Activated naive CD8-positive, alpha-beta T cell treated with anti-CD3 and anti-CD28 coated beads for 36 hours (primary cell): ENCODE measurements around the gene RBP5. TPM values are rescaled to one million over a fixed set of nuclear protein-coding genes. Genes with fewer than 3 reads are reported as not detected.
"Not testable (repeated sequence)": the region's sequence is repeated elsewhere in the genome, so short reads cannot be mapped to it uniquely, and the experiment has no call there.

Experiments
- DNase-seq: peaks from one replicate; pipeline ENCODE4 v3.0.0; 2021
- H3K27ac Mint-ChIP-seq: one replicate; pipeline ENCODE4 v1.8.0; 2022; ENCODE audit warnings: mild to moderate bottlenecking, moderate library complexity, mixed read lengths
- H3K27me3 Mint-ChIP-seq: one replicate; pipeline ENCODE4 v1.8.0; 2022; ENCODE audit warnings: mild to moderate bottlenecking, mixed read lengths
- H3K36me3 Mint-ChIP-seq: one replicate; pipeline ENCODE4 v1.8.0; 2021; ENCODE audit warnings: mild to moderate bottlenecking, mixed read lengths
- H3K4me1 Mint-ChIP-seq: one replicate; pipeline ENCODE4 v1.8.0; 2021; ENCODE audit warnings: mixed read lengths
- H3K4me3 Mint-ChIP-seq: one replicate; pipeline ENCODE4 v1.8.0; 2022; ENCODE audit warnings: mild to moderate bottlenecking, moderate library complexity, mixed read lengths
- H3K9me3 Mint-ChIP-seq: one replicate; pipeline ENCODE4 v1.8.0; 2022; ENCODE audit warnings: mixed read lengths
- total RNA-seq, 2 experiments: library from RNA; stranded (reverse); gene quantifications; one replicate each; pipeline ENCODE4 v1.2.3, GENCODE V29; 2021

RBP5 gene
- total RNA-seq, 2 experiments from 2014 or later = not detected

DNA sequence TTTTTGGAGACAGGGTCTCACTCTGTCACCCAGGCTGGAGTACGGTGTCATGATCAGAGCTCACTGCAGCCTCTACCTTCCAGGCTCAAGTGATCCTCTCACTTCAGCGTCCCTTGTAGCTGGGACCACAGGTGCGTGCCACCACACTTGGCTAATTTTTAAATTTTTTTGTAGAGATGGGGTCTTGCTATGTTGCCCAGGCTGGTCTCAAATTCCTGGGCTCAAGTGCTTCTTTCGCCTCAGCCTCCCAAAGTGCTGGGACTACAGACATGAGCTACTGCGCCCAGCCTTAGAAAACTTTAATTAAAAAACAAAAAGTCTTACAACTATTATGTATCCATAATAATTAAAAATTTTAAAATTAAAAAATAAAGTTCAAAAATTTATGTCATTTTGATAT lies 21.5 kb downstream of the RBP5 start:
- Mint-ChIP-seq H3K36me3 (peaks cover 25% of the 10 kb centered on the region), H3K9me3 (peaks cover 16% of the 10 kb centered on the region), H3K4me1 (peaks cover 28% of the 10 kb centered on the region)
- H3K4me3 Mint-ChIP-seq, DNase-seq, H3K27ac Mint-ChIP-seq, H3K27me3 Mint-ChIP-seq: not testable (repeated sequence)

DNA sequence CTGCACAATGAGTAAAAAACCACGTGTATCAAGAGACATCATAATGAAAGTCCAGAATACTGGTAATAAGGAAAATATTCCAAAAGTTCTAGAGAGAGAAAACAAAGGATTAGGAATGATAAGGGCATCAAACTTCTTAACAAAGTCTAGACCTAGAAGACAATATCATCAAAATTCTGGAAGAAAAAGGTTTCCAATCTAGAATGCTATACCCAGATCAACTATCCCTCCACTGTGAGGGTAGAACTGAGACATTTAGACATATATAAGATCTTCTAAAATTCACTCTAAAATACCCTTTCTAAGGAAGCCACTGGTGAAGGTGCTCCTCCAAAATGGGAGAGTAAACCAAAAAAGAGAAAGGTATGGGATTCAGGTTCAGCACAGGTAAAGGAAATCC lies 22.6 kb downstream of the RBP5 start:
- peaks cover 16% of the 10 kb centered on the region for H3K9me3 Mint-ChIP-seq
- peaks cover 25% of the 10 kb centered on the region for H3K36me3 Mint-ChIP-seq
- H3K4me1 Mint-ChIP-seq = peaks cover 28% of the 10 kb centered on the region
- DNase-seq = no peak
- no peak overlapping the region for H3K4me3 Mint-ChIP-seq
- no peak overlapping the region for H3K27ac Mint-ChIP-seq
- H3K27me3 Mint-ChIP-seq = no peaks in the 10 kb centered on the region

DNA sequence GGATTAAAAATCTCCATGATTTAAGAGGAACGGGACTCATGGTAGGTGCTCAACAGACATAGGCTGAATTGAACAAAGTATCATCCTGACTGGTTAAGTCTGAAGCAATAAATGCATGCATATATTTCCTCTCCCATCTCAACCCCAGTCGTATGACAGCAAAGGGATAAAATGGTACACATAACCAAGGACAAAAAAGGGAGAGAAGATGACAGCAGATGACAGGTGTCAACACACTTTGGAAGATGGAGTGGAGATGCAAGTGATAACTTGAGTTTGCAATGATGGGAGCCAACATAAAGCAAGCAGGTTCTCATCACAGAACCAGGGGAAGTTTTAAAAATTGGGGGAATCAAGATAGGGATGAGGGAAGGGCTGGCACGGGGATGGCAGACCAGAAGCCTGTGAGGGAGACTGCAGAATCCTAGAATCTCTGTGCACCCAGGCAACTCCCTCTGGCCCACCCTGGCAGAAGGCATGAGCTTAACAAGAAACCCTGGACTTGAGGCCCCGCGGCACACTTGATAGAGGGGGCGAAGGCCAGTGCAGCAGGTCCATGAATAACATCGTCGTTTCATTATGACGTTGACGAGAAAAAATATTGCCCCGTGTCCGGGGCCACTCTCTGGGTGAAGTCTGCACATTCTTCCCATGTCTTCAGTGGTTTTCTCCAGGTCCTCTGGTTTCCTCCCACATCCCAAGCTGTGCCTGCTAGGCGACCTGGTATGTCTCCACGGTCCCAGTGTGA lies 24.7 kb downstream of the RBP5 start:
- Mint-ChIP-seq H3K36me3 (peaks cover 28% of the 10 kb centered on the region), H3K27ac (no peak overlapping the region), H3K4me3 (no peak overlapping the region), H3K9me3 (peaks cover 16% of the 10 kb centered on the region), H3K27me3 (no peaks in the 10 kb centered on the region), H3K4me1 (peaks cover 18% of the 10 kb centered on the region)
- DNase-seq = no peak

DNA sequence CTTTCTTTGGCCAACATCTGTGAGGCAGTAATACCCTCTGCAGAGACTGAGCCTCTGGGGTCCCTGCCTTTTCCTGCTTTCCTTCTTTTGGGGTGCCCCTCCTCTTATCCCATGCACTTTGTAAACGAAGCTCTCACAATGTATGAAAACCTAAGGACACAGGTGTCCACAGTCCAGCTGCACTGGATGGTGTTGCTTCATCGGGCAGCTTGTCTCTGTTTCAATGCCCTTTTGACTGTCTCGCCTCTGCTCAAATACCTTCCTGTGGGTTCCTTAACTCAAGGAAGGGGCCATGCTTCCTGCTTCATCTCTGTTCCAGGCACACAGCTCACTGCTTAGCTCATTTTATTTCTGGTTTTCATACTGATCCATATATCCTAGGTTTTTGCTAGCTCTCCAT lies 26.1 kb downstream of the RBP5 start:
- Mint-ChIP-seq H3K27me3 (no peaks in the 10 kb centered on the region), H3K4me1 (peaks cover 12% of the 10 kb centered on the region), H3K27ac (peak overlapping the region; percentile 12), H3K4me3 (no peak overlapping the region), H3K36me3 (peaks cover 23% of the 10 kb centered on the region), H3K9me3 (peaks cover 16% of the 10 kb centered on the region)
- DNase-seq = no peak

DNA sequence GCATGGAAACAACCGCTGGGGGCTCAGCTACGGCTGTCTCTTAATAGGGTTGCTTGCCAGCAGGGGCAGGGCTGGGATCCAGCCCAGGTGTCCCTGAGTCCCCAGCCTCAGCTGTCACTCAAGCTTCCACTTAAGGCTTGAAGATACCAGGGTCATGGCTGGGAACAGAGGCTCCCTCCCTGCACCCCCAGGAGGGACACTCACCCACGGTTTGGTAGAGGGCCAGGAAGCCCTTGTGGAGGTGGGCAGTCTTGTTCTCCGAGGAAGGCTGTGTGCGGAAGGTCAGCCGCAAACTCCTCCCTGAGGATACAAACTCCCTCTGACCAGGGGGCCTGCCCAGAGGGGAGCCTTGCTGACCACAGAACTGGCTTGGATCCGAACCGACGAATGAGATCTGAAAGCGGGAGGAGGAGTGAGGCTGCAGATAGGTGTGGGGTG lies 27.0 kb downstream of the RBP5 start:
- Mint-ChIP-seq H3K9me3 (peaks cover 14% of the 10 kb centered on the region), H3K4me1 (peaks cover 11% of the 10 kb centered on the region), H3K4me3 (no peak overlapping the region), H3K36me3 (peaks cover 19% of the 10 kb centered on the region), H3K27ac (no peak overlapping the region), H3K27me3 (no peaks in the 10 kb centered on the region)
- no peak for DNase-seq

DNA sequence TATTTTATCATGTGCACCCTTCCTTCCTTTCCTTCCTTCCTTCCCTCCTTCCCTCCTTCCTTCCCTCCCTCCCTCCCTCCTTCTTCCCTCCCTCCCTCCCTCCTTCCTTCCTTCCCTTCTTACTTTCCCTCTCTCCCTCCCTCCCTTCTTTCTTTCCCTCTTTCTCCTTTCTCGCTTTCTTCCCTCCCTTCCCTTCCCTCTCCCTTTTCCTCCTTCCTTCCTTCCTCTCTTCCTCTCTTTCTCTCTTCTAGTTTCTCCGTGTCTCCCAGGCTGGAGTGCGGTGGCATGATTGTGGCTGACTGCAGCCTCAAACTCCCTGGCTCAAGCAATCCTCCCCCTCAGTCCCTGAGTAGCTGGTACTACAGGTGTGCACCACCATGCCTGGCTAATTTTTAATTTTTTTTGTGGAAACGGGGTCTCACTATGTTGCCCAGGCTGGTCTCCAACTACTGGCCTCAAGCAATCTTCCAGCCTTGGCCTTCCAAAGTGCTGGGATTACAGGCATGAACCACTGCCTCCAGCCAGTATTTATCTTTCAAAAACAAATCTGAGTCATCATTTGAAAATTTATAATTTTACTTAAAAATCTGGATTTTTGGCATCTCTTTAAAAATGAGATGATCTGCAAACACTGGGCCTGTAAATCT lies 27.5 kb downstream of the RBP5 start:
- H3K27me3 Mint-ChIP-seq = no peaks in the 10 kb centered on the region
- H3K36me3 Mint-ChIP-seq = peaks cover 14% of the 10 kb centered on the region
- no peak for DNase-seq
- peaks cover 8% of the 10 kb centered on the region for H3K9me3 Mint-ChIP-seq
- peak overlapping the region; percentile 26 for H3K27ac Mint-ChIP-seq
- H3K4me3 Mint-ChIP-seq = no peak overlapping the region
- H3K4me1 Mint-ChIP-seq = peaks cover 7% of the 10 kb centered on the region

DNA sequence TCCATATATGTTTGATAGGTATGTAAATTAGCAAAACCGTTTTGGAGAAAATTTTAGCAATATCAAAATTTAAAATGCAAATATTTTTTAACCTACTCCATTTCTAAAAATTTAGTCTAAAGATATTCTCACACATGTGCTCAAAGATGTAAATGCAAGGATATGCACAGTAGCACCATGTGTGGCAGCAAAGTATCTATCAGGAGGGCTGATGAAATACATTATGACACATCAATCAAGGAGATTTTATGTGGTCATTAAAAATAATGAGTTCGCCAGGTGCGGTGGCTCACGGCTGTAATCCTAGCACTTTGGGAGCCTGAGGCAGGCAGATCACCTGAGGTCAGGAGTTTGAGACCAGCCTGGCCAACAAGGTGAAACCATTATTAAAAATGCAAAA lies 28.4 kb downstream of the RBP5 start:
- H3K4me1 Mint-ChIP-seq = peaks cover 7% of the 10 kb centered on the region
- H3K36me3 Mint-ChIP-seq = peaks cover 6% of the 10 kb centered on the region
- H3K9me3 Mint-ChIP-seq = no peaks in the 10 kb centered on the region
- no peak overlapping the region for H3K4me3 Mint-ChIP-seq
- H3K27me3 Mint-ChIP-seq = no peaks in the 10 kb centered on the region
- no peak overlapping the region for H3K27ac Mint-ChIP-seq
- DNase-seq = no peak

DNA sequence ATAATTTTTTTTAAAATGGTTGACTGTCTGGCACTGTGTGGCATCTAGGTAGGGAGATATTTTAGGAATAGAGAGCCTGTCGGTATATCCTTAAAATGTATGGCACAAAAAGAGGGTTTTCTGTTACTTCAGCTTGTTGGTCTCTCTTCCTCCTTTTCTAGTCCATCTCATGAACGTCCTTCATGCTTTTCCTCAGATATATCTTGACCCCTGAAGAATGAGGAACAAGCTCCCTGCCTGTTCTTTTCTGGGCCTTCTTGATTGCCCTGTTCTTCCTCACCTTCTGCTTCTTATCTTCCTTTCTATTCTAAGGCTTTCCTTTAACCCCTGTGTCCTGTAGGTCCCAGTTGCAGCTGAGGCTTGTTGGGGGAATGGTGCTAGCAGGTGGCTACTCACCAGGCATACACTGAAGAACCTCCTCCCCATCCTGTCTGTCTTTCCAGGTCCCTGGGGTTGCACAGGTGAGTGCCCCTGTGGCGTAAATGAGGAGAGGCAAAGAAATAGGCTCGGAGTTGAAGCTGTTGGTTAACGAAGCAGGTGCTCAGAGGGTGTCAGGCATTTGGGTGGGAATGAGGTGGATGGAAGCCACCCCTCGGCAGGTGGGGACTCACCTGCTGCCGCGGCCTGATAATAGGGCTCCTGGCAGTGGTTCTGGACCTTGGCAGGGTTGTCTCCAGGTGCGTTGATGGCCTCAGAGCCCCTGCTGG lies 29.2 kb downstream of the RBP5 start:
- Mint-ChIP-seq H3K27ac (no peak overlapping the region), H3K9me3 (no peaks in the 10 kb centered on the region), H3K36me3 (peaks cover 3% of the 10 kb centered on the region), H3K27me3 (no peaks in the 10 kb centered on the region), H3K4me1 (peaks cover 7% of the 10 kb centered on the region), H3K4me3 (no peak overlapping the region)
- no peak for DNase-seq

DNA sequence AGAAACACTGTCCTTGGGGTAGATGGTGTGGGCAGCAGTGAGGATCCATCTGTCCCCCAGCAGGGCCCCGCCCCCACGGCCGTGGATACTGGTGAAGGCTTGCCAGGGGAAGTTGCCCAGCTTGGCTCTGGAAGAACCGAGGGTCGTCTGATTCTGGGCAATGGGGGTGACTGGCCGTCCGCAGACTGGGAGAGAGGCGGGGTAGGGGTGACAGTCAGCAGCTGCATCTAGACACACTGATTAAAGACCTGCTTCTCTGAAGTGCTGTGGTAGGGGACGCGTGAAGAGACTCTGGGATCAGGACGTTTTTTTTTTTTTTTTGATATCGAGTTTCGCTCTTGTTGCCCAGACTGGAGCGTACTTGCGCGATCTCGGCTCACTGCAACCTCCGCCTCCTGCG lies 31.7 kb downstream of the RBP5 start:
- DNase-seq = no peak
- Mint-ChIP-seq H3K9me3 (no peaks in the 10 kb centered on the region), H3K27me3 (no peaks in the 10 kb centered on the region), H3K36me3 (peaks cover 3% of the 10 kb centered on the region), H3K4me1 (peaks cover 6% of the 10 kb centered on the region), H3K4me3 (no peak overlapping the region), H3K27ac (no peak overlapping the region)

DNA sequence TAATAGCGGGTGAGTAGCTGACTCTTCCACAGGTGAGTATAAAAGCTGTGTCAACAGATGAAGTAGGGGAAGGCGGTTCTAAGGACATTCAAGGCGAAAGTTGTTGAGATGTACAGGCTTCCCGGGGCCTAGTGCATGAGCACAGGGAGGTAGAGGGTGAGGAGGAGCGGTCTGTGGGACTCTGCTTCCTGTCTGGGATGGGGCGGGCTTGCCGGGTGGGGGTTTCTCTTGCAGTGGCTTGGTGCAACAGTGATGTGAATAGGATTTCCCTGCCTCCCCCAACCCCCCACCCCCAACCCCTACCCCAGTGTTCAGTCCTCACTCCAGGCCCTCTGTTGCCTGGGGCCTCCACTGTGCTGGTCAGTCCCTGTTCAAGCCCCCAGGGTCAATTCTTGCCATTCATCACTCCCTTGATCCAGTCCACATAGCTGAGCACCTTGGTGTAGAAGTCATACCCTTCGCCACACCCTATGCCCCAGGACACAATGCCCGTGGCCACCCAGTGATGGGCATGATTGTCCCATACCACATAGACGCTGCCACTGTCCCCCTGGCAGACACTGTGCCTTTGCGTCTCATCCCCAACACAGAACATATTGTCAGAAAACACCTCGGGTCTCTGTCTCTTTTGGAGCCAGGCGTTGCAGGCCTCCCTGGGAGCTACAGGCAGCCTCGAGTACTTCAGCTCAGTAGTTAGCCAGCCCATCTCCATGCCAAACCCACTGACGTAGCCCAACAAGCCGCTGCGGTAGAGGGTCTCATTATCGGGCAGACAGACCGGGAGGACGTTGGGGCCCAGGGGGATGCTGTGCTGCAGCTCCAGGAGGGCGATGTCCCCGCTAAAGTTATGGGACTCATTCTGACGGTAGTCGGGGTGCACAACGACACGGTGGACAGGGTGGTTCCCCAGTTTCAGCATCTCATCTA lies 32.4 kb downstream of the RBP5 start:
- Mint-ChIP-seq H3K27me3 (no peaks in the 10 kb centered on the region), H3K36me3 (peaks cover 3% of the 10 kb centered on the region), H3K4me1 (peaks cover 7% of the 10 kb centered on the region), H3K4me3 (no peak overlapping the region), H3K9me3 (no peaks in the 10 kb centered on the region), H3K27ac (no peak overlapping the region)
- DNase-seq = no peak

DNA sequence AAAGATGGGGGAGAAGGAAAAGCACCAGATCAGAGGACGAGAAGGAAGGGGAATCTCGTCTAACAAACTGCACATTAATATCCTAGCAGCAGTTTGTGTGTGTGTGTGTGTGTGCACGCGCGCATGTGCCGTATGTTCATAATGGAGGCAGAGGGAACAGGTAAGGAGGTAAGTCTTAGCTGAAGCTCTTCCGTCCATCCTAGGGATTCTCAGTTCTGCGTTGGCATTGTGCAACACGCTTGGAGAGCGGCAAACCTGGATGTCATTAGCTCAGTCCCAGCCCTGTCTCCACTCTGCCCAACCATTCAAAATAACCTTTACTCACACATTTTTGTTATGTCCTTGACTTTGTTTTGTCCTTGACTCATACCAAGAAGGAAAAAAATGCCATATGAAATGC lies 34.8 kb downstream of the RBP5 start:
- no peak overlapping the region for H3K27ac Mint-ChIP-seq
- no peaks in the 10 kb centered on the region for H3K27me3 Mint-ChIP-seq
- H3K4me3 Mint-ChIP-seq = no peak overlapping the region
- H3K4me1 Mint-ChIP-seq = peaks cover 7% of the 10 kb centered on the region
- no peaks in the 10 kb centered on the region for H3K36me3 Mint-ChIP-seq
- no peak for DNase-seq
- H3K9me3 Mint-ChIP-seq = no peaks in the 10 kb centered on the region

DNA sequence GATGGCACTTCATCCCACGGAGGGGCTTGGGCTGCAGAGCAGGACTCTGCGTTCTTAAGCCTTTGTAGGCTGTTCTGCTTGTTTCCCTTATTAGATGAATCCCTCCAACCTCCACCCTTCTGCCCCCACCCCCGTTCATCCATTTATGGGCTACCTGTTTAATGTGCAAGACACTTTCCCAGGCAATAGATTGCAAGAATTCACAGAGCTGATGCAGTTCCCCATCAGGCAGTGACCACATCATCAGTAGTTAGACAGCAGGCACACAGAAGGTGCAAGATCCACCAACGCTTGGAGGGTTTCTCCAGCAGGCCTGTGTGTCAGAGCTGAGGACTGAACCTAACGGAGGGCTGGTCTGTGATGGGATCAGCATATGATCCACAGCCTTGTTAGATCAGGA lies 35.2 kb downstream of the RBP5 start:
- H3K4me1 Mint-ChIP-seq = peaks cover 7% of the 10 kb centered on the region
- no peaks in the 10 kb centered on the region for H3K36me3 Mint-ChIP-seq
- DNase-seq = no peak
- no peaks in the 10 kb centered on the region for H3K9me3 Mint-ChIP-seq
- H3K4me3 Mint-ChIP-seq = no peak overlapping the region
- no peaks in the 10 kb centered on the region for H3K27me3 Mint-ChIP-seq
- no peak overlapping the region for H3K27ac Mint-ChIP-seq

DNA sequence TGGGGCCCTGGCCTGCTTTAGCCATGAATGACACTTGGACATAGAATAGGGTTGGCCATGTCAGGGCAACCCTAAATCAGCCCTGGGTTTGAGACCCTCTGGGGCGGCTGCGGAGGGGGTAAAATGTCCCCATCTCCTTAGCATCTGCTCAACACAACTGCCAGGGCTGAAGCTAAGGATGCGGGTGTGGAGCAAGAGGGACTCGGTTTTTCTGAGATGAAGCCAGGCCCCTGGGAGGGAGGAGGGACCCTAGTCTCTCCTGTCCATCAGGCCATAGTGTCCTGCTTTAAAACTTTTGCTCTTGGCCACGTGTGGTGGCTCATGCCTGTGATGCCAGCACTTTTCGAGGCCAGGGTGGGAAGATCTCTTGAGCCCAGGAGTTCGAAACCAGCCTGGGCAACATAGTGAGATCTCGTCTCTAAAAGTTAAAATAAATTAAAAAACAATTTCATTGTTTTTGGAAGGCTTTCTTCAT lies 35.7 kb downstream of the RBP5 start:
- no peak overlapping the region for H3K27ac Mint-ChIP-seq
- no peaks in the 10 kb centered on the region for H3K9me3 Mint-ChIP-seq
- no peaks in the 10 kb centered on the region for H3K27me3 Mint-ChIP-seq
- no peak for DNase-seq
- H3K4me3 Mint-ChIP-seq = no peak overlapping the region
- H3K4me1 Mint-ChIP-seq = peaks cover 7% of the 10 kb centered on the region
- no peaks in the 10 kb centered on the region for H3K36me3 Mint-ChIP-seq

DNA sequence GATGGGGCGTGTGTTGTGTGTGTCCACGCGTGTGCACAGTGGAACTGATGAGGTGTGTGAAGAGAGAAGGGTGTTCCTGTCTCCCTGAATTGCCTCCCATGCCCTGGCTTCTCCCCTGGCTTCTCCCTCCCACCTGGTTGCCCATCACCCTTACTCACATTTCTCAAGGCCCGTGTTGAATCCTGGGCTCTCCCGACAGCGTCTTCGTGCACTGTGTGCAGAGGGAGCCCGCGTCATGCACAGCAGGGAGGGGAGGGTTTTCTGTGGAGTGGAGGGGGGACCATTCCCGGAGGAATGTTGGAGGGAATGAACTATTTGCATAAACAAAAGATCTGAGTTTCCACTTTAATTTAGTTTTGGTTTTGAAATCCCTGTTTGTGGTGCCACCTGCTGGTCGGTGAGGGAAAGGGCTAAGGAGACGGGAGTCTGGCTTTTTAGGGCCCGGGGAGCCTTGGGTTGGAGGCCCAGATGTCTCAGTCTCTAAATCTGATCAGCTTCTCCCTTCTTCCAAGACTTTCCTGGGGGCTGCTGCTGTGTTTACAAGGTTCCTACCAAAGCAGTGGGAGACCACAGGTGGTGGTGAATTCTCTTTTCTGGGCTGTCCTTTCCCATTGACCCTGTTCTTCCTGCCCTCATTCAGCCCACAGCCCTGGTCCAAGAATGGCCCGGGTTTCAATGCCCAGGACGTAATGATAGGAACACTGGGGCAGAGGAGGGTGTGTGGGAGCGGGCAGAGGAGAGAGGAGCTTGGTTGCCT lies 36.3 kb downstream of the RBP5 start, which contains the start of gene C1R:
C1R (minus strand) TSS at position 217 of the 757 bp plus-strand sequence; CDS start at position 160, 57 bp downstream.
- H3K27me3 Mint-ChIP-seq = no peaks in the 10 kb centered on the region
- no peaks in the 10 kb centered on the region for H3K9me3 Mint-ChIP-seq
- DNase-seq = peak; percentile 57
- H3K27ac Mint-ChIP-seq = peak within 1 kb of the TSS; percentile 49
- no peaks in the 10 kb centered on the region for H3K36me3 Mint-ChIP-seq
- H3K4me3 Mint-ChIP-seq = peak within 1 kb of the TSS; percentile 80
- H3K4me1 Mint-ChIP-seq = peaks cover 7% of the 10 kb centered on the region
